DND-41 (cell line): ENCODE data around the gene C12orf50.

ENCODE experiments used
- EZH2 ChIP-seq: IDR thresholded peaks from 3 replicates; pipeline ENCODE4 v1.6.1; 2012; ENCODE audit warnings: borderline replicate concordance, low read depth, mild to moderate bottlenecking, moderate library complexity, low read length, inconsistent platforms; ENCODE audit not compliant: severe bottlenecking
- TF ChIP-seq, protein P1 (sequence below): IDR thresholded peaks from 2 replicates; pipeline ENCODE4 v1.5.1; 2012; ENCODE audit warnings: borderline replicate concordance, low read length, moderate library complexity, mild to moderate bottlenecking; ENCODE audit not compliant: poor library complexity, severe bottlenecking; ENCODE audit errors: extremely low read depth

DNA sequence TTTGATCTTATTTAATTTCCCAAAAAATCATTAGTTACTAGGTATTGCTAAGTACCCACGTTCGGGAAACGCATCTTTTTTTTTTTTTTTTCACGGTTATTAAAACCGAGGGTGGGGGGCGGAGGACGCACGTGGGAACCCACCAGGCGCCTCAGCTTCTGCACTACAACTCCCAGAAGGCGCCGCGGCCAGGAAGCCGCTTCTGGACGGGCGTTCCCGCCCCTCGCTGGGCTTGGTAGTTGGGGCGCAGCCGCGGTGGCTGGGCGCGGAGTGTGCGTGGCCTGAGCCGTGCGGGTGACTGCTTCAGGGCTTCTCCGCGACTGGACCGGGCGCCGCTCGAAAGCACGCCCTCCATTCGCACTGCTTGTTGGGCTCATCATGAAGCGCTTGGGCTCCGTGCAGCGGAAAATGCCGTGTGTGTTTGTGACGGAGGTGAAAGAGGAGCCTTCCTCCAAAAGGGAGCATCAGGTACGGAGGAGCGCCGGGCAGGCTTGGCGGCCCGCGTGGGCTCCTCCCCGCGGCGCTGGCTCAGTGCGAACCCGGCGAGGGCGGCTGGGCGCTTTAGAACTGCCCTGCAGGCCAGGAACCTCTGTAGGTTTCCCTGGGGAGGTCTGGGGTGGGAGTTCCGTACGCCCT, 6.2 kb upstream of the C12orf50 start:
- TF ChIP-seq, protein P1, sequence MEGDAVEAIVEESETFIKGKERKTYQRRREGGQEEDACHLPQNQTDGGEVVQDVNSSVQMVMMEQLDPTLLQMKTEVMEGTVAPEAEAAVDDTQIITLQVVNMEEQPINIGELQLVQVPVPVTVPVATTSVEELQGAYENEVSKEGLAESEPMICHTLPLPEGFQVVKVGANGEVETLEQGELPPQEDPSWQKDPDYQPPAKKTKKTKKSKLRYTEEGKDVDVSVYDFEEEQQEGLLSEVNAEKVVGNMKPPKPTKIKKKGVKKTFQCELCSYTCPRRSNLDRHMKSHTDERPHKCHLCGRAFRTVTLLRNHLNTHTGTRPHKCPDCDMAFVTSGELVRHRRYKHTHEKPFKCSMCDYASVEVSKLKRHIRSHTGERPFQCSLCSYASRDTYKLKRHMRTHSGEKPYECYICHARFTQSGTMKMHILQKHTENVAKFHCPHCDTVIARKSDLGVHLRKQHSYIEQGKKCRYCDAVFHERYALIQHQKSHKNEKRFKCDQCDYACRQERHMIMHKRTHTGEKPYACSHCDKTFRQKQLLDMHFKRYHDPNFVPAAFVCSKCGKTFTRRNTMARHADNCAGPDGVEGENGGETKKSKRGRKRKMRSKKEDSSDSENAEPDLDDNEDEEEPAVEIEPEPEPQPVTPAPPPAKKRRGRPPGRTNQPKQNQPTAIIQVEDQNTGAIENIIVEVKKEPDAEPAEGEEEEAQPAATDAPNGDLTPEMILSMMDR = no peak
- no peak for TF ChIP-seq EZH2
